Stimulated activated CD4-positive, alpha-beta T cell treated with anti-CD3 and anti-CD28 coated beads, TNF-alpha, amount 100 ng/mL, for 1 hour (primary cell): ENCODE measurements around the gene VDAC1.
"Not testable (repeated sequence)": the region's sequence is repeated elsewhere in the genome, so short reads cannot be mapped to it uniquely, and the experiment has no call there.

Source experiments
- DNase-seq, 3 donors: peaks; one replicate each; pipeline ENCODE4 v3.0.0-alpha.2; 2020; ENCODE audit warnings: low read depth in 3 of 3, low spot score in 1 of 3

Gene VDAC1

DNA sequence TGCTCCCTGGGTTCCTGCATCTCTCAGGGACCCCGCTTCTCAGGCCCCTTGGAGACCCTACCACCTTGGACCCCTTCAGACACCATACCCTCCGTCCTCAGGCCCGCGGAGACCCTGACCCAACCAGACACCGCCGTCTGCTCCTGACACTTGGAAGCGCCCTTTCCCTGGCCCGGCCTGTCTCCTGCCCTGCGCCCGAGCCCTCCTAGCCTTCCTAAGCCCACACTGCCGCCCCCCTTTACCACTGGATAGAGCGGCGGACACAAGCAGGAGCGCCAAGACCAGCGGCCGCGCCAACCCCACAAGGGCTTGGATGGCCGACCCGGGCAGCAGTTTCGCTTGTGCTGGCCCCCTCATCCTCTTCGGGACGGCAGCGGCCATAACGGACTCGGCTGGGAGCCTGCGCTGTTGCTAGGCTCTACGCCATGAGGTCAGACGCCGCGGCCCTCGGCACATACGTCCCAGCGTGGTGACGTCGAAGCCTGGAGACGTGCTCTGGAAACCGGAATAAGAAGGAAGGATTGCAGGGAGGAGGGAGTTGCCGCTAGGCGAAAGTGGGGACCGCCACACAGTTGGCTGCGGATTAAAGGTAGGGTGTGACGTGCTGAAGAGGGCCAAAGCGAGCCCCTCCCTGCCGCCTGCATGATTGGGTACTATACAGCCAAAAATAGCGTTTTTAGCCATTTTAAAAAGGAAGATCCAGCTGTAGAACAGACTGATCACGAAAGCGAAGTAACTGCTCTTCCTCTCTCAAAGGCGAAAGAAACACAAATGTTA is 36.4 kb downstream of the VDAC1 start, which contains the start of gene C5orf15:
C5orf15 (minus strand) TSS at position 422 of the 777 bp plus-strand sequence; CDS start at position 381, 41 bp downstream.
- DNase-seq, result peak; percentile 61 to 81 (median 63)

DNA sequence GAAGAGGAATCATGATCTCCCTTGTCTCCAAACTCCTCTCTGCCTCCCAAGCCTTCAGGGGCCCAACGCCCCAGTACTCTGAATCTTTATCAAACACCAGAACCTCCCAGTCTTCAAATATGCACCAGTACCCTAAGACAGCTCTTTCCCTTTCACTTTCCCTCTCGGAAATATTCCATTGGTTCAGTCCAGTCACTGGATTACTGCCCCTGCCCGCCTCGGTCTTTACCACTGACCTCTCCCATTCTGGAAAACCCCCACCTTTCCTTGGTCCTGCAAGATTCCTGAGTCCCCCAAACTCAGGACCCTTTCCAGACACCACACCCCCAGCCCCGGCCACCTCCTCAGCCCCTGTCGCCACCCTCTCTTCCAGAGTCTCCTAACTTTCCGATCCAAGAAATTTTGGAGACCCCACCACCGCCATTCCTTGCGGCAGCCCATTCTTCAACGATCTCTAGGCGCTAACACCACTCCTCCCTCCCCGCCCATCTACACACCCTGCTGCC is 37.0 kb downstream of the VDAC1 start:
- no peak for DNase-seq

DNA sequence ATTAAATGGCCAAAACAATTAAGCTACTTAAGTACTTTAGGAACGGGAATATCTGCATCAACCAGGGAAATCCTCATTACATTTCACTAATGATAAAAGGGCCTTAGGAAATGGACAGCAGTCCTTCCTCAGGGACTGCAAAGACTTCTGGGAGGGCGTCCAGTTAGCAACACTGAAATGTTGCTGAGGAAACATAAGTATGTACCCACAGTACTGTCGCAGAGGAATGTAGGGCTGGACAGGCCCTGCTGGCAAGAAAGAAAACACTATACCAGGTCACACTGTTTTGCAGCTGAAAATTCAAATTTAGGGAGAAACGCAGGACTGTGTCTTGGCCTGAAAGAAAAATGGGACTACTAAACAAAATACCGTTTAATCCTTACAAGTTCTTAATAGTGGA is 37.7 kb downstream of the VDAC1 start:
- no peak for DNase-seq

DNA sequence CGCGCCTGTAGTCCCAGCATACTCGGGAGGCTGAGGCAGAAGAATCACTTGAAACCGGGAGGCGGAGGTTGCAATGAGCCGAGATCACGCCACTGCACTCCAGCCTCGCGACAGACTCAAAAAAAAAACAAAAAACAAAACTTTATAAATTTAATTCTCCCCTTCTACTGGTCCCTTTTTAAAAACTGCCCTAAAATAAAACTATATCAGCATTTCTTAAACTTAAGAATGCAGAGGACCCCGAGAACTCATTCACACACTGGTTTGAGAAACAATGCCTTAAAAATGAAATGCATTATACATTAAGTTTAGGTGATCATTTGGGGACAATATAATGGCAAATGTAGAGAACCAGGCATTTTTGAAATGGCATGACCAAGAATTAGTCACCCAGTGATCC is 38.7 kb downstream of the VDAC1 start:
- DNase-seq, result no peak

DNA sequence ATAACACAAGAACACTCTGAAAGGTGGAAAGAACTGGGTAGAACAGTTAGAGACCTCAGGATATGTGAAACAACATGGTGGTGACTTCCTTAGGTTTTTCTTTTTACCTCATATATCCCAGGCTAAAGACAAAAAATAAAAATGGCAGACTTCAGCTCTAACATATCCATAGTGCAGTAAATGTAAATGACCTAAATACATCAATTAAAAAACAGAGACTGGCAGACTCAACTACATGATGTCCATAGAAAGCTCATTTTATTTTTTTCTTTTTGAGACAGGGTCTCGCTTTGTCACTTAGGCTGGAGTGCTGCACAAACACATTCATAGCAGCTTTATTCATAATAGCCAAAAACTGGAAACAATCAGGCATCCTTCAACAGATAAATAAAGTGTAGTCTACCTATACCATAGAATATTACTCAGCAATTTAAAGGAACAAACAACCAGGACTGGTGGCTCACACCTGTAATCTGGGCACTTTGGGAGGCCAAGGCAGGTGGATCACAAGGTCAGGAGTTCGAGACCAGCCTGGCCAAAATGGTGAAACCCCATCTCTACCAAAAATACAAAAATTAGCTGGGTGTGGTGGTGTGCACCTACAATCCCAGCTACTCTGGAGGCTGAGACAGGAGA is 41.2 kb downstream of the VDAC1 start:
- DNase-seq, result no peak

DNA sequence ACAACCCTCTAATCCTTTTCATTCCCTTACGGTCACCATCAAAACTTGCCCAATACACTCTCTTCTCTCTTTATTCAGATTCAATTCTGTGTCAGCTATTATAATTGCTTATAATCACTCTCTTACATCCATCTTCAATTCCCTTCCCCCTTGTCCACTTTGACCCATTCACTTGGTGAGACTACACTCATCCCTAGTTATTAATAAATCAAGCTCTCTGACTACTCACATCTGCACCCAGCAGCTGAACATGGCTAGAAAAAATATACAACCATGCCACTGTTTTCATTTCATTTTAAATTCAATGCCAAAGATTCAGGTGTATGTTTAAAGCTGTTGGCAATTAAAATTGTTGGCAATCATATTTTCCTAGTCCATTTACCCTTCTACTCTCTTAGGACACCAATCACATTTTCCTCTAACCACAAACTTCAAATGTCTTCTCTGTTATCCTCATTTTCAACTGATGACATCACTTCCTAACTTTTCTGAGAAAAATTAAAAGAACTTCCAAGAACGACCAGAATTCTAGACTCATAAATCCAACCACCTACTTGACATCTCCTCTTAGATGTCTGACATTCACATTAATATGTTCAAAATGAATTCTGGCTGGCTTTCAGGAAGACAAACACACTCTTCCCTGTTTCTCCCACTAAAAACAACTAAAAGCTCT is 41.8 kb downstream of the VDAC1 start:
- no peak for DNase-seq

DNA sequence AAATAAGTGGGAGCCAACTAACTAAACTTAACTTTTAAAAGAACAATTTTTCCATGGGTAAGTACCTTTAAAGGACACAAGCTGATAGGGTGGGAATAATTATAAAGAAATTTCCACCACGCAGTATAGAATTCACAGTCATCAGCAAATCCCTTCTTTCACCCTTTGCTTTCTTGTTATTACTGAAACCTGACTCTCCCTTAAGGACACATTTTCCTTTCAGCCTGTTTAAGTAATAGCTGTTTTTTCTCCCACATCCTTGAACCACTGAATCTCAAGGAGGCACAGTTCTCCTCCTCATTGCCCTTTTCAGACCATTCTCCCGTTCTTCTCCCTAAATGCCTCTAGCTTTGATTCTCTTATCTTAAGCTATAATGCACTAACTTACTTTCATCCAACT is 42.6 kb downstream of the VDAC1 start:
- no peak for DNase-seq

DNA sequence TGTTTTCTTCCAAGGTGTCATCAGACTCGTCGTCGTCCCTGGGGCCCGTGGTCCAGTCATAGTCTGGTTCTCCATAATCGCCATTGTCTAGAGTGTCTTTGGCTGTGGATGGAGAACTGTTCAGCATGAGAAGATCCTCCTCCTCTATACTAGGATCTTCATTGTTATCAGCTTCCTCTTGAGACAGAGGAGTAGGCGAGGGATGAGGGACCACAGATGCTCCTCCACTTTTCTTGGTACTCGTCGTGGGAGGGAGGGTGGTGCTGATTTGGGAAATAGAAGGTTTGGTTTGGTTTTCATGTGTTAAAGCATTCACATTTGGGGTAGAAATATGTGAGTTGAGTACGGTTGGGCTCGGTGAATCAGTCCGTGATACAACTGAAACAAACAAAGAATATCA is 45.1 kb downstream of the VDAC1 start:
- no peak for DNase-seq

DNA sequence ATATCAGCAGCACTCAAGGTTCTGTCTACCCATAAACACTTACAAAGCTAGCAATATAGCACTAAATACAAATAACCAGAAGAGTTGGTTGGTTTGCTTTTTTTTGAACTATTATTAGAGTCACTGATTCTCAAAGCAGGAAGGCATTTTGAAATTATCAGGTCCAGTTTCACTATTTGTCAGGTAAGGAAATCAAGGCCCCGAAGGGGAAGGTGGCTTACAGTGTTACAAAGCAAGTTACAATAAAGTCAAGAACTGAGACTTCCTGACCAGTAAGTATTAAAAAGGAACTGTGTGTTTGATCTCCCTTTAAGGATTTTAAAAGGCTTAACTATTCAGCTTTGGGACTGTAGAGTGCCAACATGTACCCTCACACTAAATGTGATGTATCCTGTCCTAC is 47.2 kb downstream of the VDAC1 start:
- no peak for DNase-seq

DNA sequence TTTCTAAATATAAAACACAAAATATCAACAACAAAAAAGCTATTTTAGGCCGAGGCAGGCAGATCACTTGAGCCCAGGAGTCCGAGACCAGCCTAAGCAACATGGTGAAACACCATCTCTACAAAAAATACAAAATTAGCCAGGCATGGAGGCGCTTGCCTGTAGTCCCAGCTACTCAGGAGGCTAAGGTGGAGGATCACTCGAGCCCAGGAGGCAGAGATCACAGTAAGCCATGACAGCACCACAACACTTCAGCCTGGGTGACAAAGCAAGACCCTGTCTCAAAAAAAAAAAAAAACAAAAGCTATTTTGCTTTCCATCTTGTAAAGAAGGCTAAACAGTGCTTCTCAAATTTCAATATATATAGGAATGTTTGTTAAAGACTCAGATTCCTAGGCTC is 47.7 kb downstream of the VDAC1 start:
- DNase-seq, result no peak

DNA sequence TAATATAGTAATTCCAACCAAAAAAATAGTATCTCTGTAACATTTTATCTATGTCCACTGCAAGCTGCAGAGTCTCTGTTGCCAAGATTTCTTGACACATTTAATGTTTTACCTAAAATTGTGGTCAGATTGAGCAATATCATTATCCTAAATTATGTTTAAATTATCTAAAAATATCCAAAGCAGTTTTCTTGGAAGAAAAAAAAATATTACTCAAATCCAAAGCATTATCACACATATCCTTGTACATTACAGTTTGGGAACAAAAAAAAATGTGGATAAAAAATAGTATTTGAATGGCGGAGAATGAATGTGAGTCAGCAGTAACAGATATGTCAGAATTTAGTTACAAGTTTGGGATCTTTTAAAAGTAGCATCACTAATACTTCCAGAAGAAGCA is 48.6 kb downstream of the VDAC1 start:
- not testable (repeated sequence) for DNase-seq

DNA sequence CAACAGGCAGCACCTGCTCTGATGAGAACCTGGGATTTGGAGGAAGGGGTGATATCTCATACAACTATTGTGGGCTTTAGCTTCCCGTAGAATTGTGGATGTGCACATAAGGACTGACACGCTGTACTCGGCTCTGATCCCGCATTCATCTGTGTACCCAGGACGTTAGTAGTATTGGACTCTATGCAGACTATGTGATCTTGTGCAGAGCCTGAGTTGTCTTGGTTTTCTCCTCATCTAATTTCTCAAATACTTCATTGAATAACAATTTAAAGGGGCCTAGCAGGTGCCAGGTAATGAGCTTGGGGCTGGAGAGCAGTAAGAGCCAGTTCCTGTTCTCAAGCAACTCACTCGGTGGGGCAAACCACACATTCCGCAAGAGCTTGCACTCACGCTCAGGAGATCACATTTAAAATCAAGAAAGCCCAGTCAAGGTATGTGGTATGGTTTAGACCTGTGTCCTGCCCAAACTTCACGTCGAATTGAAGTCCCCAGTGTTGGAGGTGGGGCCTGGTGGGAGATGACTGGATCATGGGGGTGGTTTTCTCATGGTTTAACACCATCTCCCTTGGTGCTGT is 51.1 kb downstream of the VDAC1 start:
- DNase-seq, result no peak

DNA sequence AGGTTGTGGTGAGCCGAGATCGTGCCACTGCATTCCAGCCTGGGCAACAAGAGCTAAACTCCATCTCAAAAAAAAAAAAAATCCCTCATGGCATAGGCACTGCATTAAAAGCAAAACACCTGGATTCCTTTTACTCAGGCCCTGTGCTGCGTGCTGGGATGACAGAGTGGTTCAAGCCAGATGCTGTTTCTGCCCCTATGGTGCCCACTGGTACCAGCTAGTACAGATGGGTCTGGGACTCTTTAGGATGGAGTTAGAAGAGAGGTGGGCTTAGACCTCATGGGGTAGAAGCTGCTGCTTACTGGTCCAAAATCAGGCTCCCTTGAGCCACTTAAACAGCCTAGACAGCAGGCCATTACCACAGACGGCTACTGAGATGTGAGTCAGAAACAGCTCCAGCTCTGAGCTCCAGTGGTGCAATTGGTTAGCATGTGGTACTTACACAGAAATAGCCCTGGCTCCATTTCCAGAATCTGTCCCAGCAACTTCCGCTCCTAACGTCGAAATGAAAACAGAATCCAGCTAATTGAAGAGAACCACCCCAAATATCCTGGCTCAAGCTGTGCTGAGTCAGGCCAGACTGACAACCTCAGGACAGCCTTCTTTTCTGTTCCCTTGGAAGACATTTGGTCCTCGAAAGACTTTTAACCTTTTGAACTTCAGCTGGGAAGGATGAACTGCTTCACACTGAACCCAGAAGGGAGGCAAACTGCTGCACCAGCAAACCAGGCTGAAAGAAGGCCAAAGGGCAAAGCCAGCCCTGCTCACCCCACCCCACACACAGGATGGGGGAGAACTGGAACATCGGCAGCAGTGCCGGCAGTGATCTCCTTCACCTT is 51.8 kb downstream of the VDAC1 start:
- no peak for DNase-seq

DNA sequence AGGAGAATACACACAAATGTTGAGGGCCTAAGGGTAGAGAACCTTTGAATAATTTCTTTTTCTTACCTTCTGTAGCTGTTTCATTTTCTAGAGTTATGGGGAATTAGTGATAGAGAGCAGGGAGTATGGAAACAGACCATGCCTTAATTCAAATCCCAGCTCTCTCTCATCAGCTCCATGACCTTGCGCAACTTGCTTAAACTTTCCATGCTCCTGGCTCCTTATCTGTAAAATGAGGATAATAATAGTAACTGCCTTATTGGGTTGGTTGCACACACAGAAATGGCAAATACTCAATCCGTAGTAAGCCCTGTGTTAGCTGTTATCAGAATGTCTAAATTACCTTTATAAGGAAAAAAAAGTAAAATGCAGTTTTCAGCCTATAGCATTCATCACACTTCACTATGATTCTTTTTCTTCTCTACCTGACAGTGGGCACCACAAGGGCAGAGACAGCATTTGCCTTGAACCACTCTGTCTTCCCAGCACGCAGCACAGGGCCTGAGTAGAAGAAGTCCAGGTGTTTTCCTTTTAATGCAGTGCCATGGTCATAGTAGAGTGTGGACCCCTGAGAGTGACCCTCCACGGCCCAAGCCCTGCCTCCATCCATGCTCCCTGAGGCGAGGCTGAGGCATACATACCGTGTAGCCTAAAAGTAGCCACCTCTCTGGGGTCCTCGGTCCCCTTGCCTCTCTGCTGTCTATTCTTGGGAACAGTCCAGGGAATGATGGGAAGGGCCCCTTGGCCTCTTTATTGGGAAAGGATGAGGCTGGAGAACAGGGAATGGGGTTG is 53.8 kb downstream of the VDAC1 start:
- DNase-seq, result no peak

DNA sequence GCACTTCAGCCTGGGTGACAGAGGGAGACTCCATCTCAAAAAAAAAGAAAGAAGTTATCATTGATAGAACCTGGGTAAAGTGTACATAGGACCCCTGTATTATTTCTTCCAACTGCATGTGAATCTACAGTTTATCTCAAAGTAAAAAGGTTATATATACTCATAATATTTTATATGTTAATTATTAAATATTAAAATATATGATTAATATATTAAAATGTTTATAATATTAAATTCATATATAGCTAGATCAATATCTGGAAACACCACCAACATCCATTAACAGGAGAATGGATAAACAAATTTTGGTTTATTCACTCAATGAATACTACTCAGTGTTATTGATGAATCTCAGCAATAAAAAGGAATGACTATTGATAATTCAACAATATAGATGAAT is 56.1 kb downstream of the VDAC1 start:
- no peak for DNase-seq

DNA sequence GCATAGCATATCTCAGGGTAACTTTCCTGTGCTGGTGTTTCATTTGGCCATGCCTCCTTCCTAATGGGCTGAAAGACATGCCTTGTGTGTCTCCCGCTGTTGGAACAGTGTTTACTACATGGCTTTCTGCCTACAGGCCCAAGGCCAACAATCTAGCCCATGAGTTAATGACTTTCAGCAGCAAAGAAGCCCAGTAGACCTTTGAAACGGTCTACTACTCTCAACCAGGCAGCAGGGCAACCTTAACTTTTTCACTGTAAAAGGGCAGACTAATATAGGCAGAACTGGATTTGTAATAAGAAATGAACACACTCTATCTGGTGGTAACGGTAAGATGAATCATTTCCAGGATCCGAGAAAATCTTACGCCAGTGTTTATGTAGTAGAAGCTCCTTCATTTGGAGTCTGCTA is 57.3 kb downstream of the VDAC1 start:
- DNase-seq, result no peak

DNA sequence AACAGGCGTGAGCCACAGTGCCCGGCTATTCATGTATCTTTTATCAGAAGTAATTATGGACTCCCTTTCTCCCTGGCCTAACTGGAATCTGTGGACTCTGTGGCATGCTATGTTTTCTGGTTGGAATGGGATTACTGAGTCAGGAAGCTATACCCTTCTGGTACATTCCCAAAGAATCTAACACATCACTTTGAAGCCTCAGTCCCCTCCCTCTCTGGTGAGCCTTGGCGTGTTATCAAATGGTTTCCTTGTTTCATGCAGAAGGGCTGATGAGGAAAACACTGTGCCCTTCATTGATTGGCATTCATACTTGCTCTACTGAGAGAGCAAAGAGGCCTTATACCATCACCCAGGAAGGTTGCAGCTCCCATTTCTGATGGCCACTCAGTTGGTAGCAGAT is 59.2 kb downstream of the VDAC1 start:
- DNase-seq, result no peak

DNA sequence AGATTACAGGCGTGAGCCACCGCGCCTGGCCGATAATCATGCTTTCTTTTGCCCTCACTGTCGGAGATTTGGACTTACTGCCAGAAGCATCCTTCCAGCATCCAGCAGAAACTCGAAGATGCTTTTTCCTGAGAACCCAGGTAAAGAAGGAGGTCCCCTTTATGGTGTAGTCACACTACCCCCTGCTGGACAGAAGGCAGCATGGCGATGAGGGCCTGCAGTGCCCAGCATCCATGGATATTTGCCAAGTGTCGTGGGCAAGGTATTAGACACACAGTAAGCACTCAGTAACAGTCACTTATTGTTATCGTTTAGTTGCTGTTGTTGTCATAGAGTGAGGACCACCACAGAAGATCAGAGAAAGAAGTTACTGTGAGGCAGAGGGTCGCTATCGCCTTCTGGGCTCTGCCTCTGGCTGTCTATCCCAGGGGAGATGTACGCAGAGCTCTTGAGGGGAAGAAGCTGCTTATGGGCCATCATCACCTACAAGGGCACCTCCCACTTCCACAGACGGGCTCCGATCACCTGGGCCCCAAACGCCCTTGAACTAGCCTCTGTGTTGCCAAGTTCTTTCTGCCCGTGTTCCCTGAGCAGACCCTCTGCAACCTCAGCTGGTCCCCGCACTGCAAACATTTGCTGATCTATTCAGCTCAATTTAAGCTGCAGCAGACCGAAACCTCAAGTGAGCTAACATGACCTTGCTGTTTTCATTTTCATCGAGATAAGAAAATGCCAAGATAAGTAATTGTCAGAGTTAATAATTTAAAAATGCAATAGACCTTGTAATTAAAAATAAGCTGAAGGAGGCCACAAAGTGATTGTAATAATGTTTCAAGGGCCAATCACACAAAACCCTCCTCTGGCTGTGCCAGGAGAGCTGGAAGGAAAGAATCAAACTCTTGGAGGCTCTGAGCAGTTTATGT is 60.3 kb downstream of the VDAC1 start:
- DNase-seq, result no peak

DNA sequence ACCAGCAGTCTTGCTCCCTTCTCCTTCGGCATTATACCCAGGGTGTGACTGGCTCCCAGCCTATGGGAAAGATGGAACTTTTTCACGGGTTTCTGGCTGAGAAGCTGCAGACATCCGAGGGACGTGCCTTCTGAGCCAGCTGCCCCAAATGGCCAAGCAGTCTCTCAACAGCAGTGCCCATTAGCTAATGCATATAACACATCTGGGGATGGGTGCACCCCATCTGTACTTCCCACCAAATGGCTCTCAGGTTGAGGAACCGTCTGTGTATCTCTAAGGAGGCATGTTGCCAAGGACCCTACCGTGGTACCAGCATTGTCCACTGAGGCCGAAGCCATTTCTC is 61.3 kb downstream of the VDAC1 start:
- no peak for DNase-seq
